ENCODE measurements around the gene PLEKHF1.

The PLEKHF1 gene

GRCh38 chr19:29695765-29696564 is 30.7 kb downstream of the PLEKHF1 start:
- Histone ChIP-seq H3K27me3 (replicated peaks; ENCODE audit: control insufficient read depth, insufficient read depth, low read length) (no peaks in the 10 kb centered on the region), H3K4me3 (replicated peaks; ENCODE audit: low read depth, low read length) (no peak overlapping the region), H3K36me3 (ENCODE audit: control insufficient read depth, insufficient read depth, low read length) (no peaks in the 10 kb centered on the region; the same call in 1 of the 2 replicates)
- TF ChIP-seq CTCF (IDR thresholded peaks at IDR 0.05; ENCODE audit: insufficient read depth, low read length, poor library complexity, severe bottlenecking), result no peak
- no peak for DNase-seq (ENCODE audit: extremely low read depth, insufficient read length)

- TF ChIP-seq CTCF (IDR thresholded peaks at IDR 0.05; ENCODE audit: insufficient read depth, low read length, poor library complexity, severe bottlenecking), result no peak
- no peaks in the 10 kb centered on the region for H3K27me3 ChIP-seq (replicated peaks; ENCODE audit: control insufficient read depth, insufficient read depth, low read length)
- H3K36me3 ChIP-seq (ENCODE audit: control insufficient read depth, insufficient read depth, low read length), result no peaks in the 10 kb centered on the region; the same call in 1 of the 2 replicates
- no peak overlapping the region for H3K4me3 ChIP-seq (replicated peaks; ENCODE audit: low read depth, low read length)
- no peak for DNase-seq (ENCODE audit: extremely low read depth, insufficient read length)
These were observed 31.2 kb downstream of the PLEKHF1 start for GRCh38 chr19:29696565-29696846.

- no peak for TF ChIP-seq CTCF (IDR thresholded peaks at IDR 0.05; ENCODE audit: insufficient read depth, low read length, poor library complexity, severe bottlenecking)
- H3K36me3 ChIP-seq (ENCODE audit: control insufficient read depth, insufficient read depth, low read length), result peaks cover 6% of the 10 kb centered on the region
- no peak overlapping the region for H3K4me3 ChIP-seq (replicated peaks; ENCODE audit: low read depth, low read length)
- DNase-seq (ENCODE audit: extremely low read depth, insufficient read length), result no peak
- H3K27me3 ChIP-seq (replicated peaks; ENCODE audit: control insufficient read depth, insufficient read depth, low read length), result no peaks in the 10 kb centered on the region
These were observed 32.4 kb downstream of the PLEKHF1 start for GRCh38 chr19:29697523-29698261.

GRCh38 chr19:29699861-29700260 is 34.6 kb downstream of the PLEKHF1 start:
- Histone ChIP-seq H3K36me3 (ENCODE audit: control insufficient read depth, insufficient read depth, low read length) (peaks cover 10% of the 10 kb centered on the region), H3K4me3 (replicated peaks; ENCODE audit: low read depth, low read length) (no peak overlapping the region), H3K27me3 (replicated peaks; ENCODE audit: control insufficient read depth, insufficient read depth, low read length) (no peaks in the 10 kb centered on the region)
- DNase-seq (ENCODE audit: extremely low read depth, insufficient read length), result no peak
- no peak for TF ChIP-seq CTCF (IDR thresholded peaks at IDR 0.05; ENCODE audit: insufficient read depth, low read length, poor library complexity, severe bottlenecking)

GRCh38 chr19:29700498-29700897 is 35.2 kb downstream of the PLEKHF1 start:
- DNase-seq (ENCODE audit: extremely low read depth, insufficient read length), result no peak
- H3K27me3 ChIP-seq (replicated peaks; ENCODE audit: control insufficient read depth, insufficient read depth, low read length), result no peaks in the 10 kb centered on the region
- H3K36me3 ChIP-seq (ENCODE audit: control insufficient read depth, insufficient read depth, low read length), result peaks cover 10% of the 10 kb centered on the region
- H3K4me3 ChIP-seq (replicated peaks; ENCODE audit: low read depth, low read length), result no peak overlapping the region
- no peak for TF ChIP-seq CTCF (IDR thresholded peaks at IDR 0.05; ENCODE audit: insufficient read depth, low read length, poor library complexity, severe bottlenecking)
